IPS DF 19.7 (cell line): Measurements from ENCODE around the gene UQCC2.

Source experiments
- DNase-seq: peaks from one replicate; pipeline ENCODE4 v3.0.0-alpha.2; 2013; ENCODE audit warnings: low read depth, low spot score

The UQCC2 gene

GRCh38 chr6:33676416-33677142 is 34.9 kb downstream of the UQCC2 start:
- DNase-seq, result no peak

- DNase-seq, result no peak
Measured at GRCh38 chr6:33675968-33676367, 35.5 kb downstream of the UQCC2 start.

DNA sequence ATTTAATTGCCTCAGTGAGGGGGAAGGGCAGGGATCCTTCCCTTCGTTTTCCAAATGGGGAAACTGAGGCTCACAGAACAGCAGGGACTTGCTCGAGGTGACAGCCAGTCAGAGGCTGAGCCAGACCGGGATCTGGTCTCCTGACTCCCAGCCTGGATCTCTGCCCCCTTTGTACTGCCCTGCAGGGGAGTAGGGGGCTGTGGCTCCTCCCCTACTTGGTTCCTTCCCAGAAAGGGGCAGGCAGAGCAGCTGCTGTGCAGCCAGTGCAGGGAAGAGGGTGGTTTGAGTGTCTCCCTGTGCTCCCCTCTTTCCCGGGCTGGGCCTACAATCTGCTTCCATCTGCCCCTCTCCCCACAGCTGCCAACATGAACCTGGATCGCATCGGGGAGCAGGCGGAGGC is 37.6 kb downstream of the UQCC2 start:
- DNase-seq, result no peak

DNA sequence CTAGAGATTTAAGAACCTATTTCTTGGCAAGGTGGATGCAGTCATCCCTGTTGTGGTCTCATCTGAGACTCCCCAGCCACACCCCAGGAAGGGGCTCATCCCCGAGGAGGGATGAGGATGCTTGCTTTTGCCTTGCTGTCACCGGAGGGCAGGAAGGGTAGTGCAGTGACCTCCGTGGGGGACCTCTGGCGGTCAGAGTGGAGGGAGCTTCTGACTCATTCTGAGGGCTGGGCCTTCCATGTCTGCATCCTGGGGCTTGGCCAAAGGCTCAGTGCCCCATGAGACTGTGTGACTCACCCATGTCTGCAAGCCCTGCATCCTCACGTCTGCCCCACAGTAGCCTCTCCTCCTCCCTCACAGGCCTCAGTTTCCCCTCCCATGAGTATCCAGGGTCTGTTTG is 38.7 kb downstream of the UQCC2 start:
- no peak for DNase-seq

GRCh38 chr6:33671744-33672072 is 39.8 kb downstream of the UQCC2 start:
- DNase-seq, result no peak

DNA sequence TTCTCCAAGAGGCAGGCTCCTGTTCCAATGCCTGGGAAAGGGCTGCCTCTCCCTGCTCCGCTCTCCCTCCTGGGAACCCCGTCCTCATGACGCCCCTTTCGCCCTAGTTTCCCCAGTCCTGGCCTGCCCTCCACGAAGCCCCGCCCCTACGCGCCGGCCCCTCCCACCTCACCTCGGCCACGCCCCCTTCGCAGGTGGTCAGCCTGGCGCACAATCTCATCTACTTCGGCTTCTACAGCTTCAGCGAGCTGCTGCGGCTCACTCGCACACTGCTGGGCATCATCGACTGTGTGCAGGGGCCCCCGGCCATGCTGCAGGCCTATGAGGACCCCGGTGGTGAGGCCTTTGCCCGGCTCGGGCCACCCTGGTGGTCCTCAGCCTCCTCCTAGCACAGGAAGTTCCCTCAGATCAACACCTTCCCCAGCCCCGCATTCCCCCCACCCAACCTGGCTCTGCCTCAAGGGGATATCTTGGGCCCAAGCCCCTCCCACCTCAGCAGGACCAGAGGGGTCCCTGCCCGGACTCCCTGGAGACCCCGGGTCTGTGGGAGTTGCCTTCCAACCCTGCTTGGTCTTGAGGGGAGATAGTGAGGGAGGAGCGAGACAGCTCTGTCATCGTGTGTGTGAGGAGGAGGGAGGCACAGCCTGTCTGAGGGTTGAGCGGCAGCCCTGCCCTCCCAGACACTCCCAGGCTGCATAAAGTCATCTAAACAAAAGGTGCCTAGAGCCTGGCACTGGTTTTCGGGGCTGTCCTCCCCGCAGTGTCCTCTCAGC is 40.3 kb downstream of the UQCC2 start:
- no peak for DNase-seq

DNA sequence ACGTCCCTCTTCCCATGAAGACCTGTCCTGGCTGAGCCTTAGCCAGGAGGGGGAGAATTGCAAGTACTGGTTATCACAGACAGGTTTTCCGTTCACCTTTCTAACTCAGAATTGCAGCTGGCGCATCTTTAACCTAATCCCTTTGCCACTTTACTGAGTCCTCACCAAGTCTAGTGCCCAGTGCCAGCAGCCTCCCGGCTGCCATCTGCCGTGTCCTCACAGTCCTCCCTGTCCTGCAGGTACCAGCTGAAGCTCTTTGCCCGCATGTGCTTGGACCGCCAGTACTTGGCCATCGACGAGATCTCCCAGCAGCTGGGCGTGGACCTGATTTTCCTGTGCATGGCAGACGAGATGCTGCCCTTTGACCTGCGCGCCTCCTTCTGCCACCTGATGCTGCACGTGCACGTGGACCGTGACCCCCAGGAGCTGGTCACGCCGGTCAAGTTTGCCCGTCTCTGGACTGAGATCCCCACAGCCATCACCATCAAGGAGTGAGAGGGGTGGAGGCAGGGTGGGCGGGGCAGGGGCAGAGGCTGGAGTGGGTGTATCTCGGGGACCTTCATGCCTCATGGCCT is 41.3 kb downstream of the UQCC2 start:
- no peak for DNase-seq

- no peak for DNase-seq
Measured at GRCh38 chr6:33668914-33669313, 42.6 kb downstream of the UQCC2 start.

- no peak for DNase-seq
Measured at GRCh38 chr6:33668328-33668727, 43.2 kb downstream of the UQCC2 start.

GRCh38 chr6:33667776-33668175 is 43.7 kb downstream of the UQCC2 start:
- DNase-seq, result no peak

DNA sequence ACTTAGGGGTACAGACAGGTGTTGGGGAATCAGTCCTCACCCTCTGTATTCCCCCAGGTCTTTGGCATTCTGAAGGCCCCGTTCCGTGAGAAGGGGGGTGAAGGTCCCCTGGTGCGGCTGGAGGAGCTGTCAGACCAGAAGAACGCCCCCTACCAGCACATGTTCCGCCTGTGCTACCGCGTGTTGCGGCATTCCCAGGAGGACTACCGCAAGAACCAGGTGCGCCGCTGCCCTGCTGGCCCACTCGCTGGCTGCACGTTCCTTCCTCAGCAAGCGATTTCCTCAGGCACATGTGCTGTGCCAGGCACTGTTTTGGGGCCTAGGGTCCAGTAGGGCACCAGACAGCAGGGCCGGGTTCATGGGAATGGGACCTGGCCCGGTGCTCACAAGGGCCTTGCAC is 44.4 kb downstream of the UQCC2 start:
- DNase-seq, result no peak

GRCh38 chr6:33665957-33666356 is 45.5 kb downstream of the UQCC2 start:
- no peak for DNase-seq

GRCh38 chr6:33664506-33665057 is 46.9 kb downstream of the UQCC2 start:
- no peak for DNase-seq

- no peak for DNase-seq
Measured at GRCh38 chr6:33663727-33664449, 47.6 kb downstream of the UQCC2 start.

DNA sequence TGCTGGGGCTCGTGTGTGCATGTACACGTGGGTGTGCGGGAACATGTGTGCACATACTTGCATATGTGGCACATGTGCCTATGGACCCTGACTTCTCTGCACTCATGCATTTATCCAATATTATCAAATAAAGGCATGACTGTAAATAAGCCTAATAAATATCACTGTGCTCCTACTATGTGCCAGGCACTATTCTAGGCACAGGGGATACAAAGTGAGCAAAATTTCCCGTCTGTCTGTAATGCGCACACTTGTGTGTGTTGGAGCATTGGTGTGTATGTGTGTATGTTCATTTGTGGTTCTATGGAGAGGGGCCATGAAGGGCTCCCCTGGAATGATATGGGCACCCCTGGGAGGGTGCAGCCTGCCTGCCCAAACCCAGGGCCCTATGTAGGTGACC is 48.5 kb downstream of the UQCC2 start:
- no peak for DNase-seq

DNA sequence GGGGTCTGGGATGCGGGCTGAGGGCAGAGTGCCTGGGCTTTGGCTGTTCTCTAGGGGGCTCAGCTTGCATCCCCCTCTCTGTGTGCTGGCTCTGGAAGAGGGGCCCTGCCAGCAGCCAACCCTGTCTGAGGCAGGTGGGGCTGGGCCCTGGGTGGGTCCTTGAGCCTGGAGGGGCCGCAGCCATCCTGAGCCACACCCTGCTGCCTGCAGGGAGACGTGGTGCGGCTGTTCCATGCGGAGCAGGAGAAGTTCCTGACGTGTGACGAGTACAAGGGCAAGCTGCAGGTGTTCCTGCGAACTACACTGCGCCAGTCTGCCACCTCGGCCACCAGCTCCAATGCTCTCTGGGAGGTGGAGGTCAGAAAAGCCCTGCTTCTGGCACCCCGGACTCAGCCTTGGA is 49.2 kb downstream of the UQCC2 start:
- DNase-seq, result no peak

GRCh38 chr6:33661106-33661838 is 50.2 kb downstream of the UQCC2 start:
- DNase-seq, result no peak

- no peak for DNase-seq
Measured at GRCh38 chr6:33659986-33660385, 51.5 kb downstream of the UQCC2 start.

- no peak for DNase-seq
Measured at GRCh38 chr6:33658982-33659689, 52.4 kb downstream of the UQCC2 start.

GRCh38 chr6:33656844-33657243 is 54.7 kb downstream of the UQCC2 start:
- no peak for DNase-seq
